IPS-18a (cell line): ENCODE measurements around the gene KL.

Experiments
- H3K27ac ChIP-seq: one replicate; pipeline ENCODE4 v1.5.1; 2013; ENCODE audit warnings: low read length
- H3K27me3 ChIP-seq: one replicate; pipeline ENCODE4 v1.6.1; 2013; ENCODE audit warnings: mild to moderate bottlenecking, low read length; ENCODE audit not compliant: control insufficient read depth, insufficient read depth
- H3K36me3 ChIP-seq: one replicate; pipeline ENCODE4 v1.6.1; 2013; ENCODE audit warnings: low read depth, low read length; ENCODE audit not compliant: control insufficient read depth
- H3K4me1 ChIP-seq: one replicate; pipeline ENCODE4 v1.6.1; 2013; ENCODE audit warnings: low read depth, low read length; ENCODE audit not compliant: control insufficient read depth
- H3K4me3 ChIP-seq: one replicate; pipeline ENCODE4 v1.5.1; 2013; ENCODE audit warnings: low read length
- H3K9ac ChIP-seq: one replicate; pipeline ENCODE4 v1.6.1; 2013; ENCODE audit warnings: mild to moderate bottlenecking, low read length, moderate library complexity
- H3K9me3 ChIP-seq: one replicate; pipeline ENCODE4 v1.6.1; 2013; ENCODE audit warnings: low read depth, low read length; ENCODE audit not compliant: control insufficient read depth

The KL gene

DNA sequence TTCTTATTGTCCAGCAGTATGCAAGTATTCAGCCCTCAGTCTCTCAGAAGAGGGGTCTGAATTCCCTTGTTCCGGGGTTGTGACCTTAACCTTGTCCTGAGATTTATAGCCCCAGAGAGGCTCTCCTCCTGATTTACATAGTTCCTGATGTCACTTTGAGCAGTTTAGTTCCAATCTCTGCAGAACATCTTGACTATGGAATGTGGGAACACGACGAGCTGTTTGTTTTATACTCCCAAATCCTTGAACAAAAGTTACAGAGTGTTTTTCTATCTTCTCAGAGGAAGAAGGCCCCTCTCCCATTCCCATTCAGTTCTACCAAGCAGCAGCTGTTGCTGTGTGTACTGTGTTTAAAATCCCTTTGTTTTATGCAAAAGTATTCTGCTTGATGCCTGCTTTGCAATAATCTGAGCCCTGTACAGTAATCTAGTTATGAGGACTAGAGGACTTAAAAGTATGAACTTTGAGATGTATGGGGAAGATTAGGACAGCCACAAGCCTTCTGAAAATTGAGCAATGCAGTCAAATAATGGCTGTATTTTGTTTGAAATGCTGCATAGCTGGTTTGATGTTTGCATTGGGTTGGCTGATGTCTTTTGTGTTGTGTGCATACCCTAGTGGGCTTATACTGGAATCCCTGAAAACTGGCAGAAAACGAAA is 74.7 kb downstream of the KL start:
- Histone ChIP-seq H3K36me3 (no peaks in the 10 kb centered on the region), H3K9me3 (no peaks in the 10 kb centered on the region), H3K4me1 (peaks cover 7% of the 10 kb centered on the region), H3K9ac (no peak overlapping the region), H3K27ac (no peak overlapping the region), H3K27me3 (no peaks in the 10 kb centered on the region), H3K4me3 (no peak overlapping the region)

DNA sequence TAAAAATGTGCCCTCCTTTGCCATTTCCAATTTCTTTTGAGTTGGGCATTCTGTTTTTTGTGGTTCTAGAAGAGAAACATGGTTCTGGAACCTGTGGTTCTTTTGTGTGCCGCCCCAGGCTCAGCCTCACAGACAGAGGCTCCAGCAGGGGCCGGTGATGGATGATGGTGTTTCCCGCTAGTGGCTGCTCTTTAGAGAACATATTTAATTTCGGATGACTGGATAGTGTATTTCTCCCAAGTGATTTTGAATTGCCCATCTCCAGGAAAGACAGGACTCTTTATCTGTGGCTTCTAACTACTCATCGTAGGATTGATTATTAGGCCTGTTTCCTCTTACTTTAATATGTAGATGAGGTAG is 75.2 kb downstream of the KL start:
- H3K36me3 ChIP-seq: no peaks in the 10 kb centered on the region
- H3K27ac ChIP-seq: no peak overlapping the region
- no peaks in the 10 kb centered on the region for H3K9me3 ChIP-seq
- peaks cover 7% of the 10 kb centered on the region for H3K4me1 ChIP-seq
- H3K9ac ChIP-seq: no peak overlapping the region
- H3K4me3 ChIP-seq: no peak overlapping the region
- no peaks in the 10 kb centered on the region for H3K27me3 ChIP-seq

- Histone ChIP-seq H3K4me1 (peaks cover 7% of the 10 kb centered on the region), H3K27ac (no peak overlapping the region), H3K4me3 (no peak overlapping the region), H3K36me3 (no peaks in the 10 kb centered on the region), H3K27me3 (no peaks in the 10 kb centered on the region), H3K9me3 (no peaks in the 10 kb centered on the region), H3K9ac (no peak overlapping the region)
Measured at GRCh38 chr13:33092073-33092987, 76.1 kb downstream of the KL start.

- H3K36me3 ChIP-seq: no peaks in the 10 kb centered on the region
- H3K4me1 ChIP-seq: peaks cover 10% of the 10 kb centered on the region
- H3K27ac ChIP-seq: no peak overlapping the region
- no peak overlapping the region for H3K9ac ChIP-seq
- H3K4me3 ChIP-seq: no peak overlapping the region
- no peaks in the 10 kb centered on the region for H3K9me3 ChIP-seq
- no peaks in the 10 kb centered on the region for H3K27me3 ChIP-seq
Measured at GRCh38 chr13:33096886-33097605, 80.8 kb downstream of the KL start.

DNA sequence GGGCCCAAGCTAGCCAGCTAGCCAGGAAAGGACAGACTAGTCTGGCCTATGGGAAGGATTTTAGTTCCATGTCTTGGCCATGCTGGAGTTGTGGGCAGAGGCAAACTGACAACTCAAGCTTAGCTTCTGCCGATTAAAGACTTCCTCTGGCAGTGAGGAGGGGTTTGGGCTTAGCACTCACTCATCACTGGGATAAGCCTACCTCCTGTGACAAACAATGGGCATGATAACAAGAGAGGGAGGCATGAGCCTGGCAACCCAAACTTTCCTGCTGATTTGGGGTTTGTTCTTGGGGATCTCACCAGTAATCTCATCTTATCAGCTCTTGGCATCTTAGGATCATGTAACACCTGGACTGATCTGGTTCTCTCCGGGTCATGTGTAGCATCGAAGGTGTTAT is 83.6 kb downstream of the KL start:
- H3K4me1 ChIP-seq: peaks cover 4% of the 10 kb centered on the region
- H3K9me3 ChIP-seq: no peaks in the 10 kb centered on the region
- H3K4me3 ChIP-seq: no peak overlapping the region
- H3K9ac ChIP-seq: no peak overlapping the region
- no peaks in the 10 kb centered on the region for H3K36me3 ChIP-seq
- H3K27ac ChIP-seq: no peak overlapping the region
- H3K27me3 ChIP-seq: no peaks in the 10 kb centered on the region

DNA sequence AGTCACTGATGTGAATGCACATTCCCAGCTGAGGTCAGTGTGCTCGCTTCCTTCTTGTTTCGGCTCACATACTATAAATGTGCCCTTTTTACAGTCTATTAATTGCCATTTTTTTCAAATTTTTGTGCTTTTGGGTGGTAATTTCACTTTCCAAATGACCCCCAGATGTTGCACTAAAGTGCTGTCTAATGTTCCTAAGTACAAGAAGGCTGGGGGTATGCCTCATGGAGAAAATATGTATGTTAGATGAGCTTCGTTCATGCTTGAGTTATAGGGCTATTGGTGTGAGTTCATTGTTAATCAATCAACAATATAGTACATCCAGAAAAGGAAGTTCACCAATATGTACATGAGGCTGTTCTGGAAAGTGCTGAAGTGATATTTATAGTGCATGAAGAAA is 84.7 kb downstream of the KL start:
- Histone ChIP-seq H3K27ac (no peak overlapping the region), H3K9ac (no peak overlapping the region), H3K27me3 (no peaks in the 10 kb centered on the region), H3K4me3 (no peak overlapping the region), H3K9me3 (no peaks in the 10 kb centered on the region), H3K4me1 (peaks cover 4% of the 10 kb centered on the region), H3K36me3 (no peaks in the 10 kb centered on the region)

DNA sequence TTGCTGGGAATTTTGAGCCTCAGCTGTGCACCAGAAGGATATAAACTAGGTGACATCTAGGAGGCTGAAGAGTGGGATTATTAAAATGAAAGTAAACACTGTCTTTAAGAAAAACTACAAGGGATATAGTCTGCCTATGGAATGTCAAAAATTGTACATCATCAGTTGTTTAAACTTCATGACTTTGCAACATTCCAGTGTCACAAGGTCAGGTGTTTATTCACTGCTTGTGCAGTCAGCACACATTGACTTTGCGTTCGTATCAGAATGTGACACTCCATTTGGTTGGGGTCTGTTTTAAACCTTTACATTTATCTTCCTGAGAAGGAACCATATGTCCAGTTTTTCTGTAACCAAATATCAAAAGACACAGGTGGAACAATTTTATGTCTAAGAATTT is 85.6 kb downstream of the KL start:
- Histone ChIP-seq H3K9me3 (no peaks in the 10 kb centered on the region), H3K4me1 (peaks cover 4% of the 10 kb centered on the region), H3K27ac (no peak overlapping the region), H3K27me3 (no peaks in the 10 kb centered on the region), H3K4me3 (no peak overlapping the region), H3K9ac (no peak overlapping the region), H3K36me3 (no peaks in the 10 kb centered on the region)

- Histone ChIP-seq H3K9me3 (no peaks in the 10 kb centered on the region), H3K27ac (no peak overlapping the region), H3K36me3 (no peaks in the 10 kb centered on the region), H3K4me3 (no peak overlapping the region), H3K27me3 (no peaks in the 10 kb centered on the region), H3K4me1 (peaks cover 4% of the 10 kb centered on the region), H3K9ac (no peak overlapping the region)
Measured at GRCh38 chr13:33103457-33103856, 87.2 kb downstream of the KL start.

DNA sequence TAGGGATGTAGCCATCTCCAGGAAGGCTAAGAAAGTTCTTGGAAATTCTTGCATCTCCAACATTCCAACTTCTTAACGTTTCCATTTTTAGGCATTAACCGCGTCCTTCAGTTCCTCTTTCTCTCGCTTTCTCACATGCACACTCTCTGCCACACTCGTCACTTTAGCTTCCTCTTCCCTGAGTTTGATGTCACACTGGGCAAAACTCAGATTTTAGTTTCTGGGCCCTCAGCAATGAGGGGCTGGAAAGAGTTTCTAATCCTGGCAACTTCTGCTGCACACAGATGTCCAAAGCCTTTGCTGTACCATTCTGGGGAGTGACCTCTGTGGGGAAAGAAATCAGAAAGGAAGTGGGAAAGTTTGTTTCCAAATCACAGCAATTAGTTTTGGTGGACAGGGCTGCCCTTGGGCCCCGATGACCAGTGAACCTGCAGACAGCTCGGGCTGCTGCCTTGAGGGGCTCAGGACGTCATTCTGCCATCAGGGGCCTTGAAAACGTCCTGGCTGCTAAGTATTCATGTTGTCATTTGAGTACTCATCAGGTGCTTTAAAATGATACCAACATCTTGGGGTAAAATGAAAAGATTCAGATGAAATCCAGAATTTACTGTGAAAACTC is 89.3 kb downstream of the KL start:
- Histone ChIP-seq H3K27ac (no peak overlapping the region), H3K4me3 (no peak overlapping the region), H3K9ac (no peak overlapping the region), H3K9me3 (no peaks in the 10 kb centered on the region), H3K36me3 (no peaks in the 10 kb centered on the region), H3K27me3 (no peaks in the 10 kb centered on the region), H3K4me1 (no peaks in the 10 kb centered on the region)

GRCh38 chr13:33106656-33107360 is 90.6 kb downstream of the KL start:
- no peaks in the 10 kb centered on the region for H3K36me3 ChIP-seq

GRCh38 chr13:33107361-33107760 is 91.1 kb downstream of the KL start:
- Histone ChIP-seq H3K36me3 (no peaks in the 10 kb centered on the region), H3K4me1 (no peaks in the 10 kb centered on the region), H3K9ac (no peak overlapping the region), H3K9me3 (no peaks in the 10 kb centered on the region), H3K4me3 (no peak overlapping the region), H3K27me3 (no peaks in the 10 kb centered on the region), H3K27ac (no peak overlapping the region)

More at GRCh38 chr13:33106656-33107360, 90.6 kb downstream of the KL start:
- Histone ChIP-seq H3K27me3 (no peaks in the 10 kb centered on the region), H3K4me3 (no peak overlapping the region), H3K9ac (no peak overlapping the region), H3K4me1 (no peaks in the 10 kb centered on the region), H3K27ac (no peak overlapping the region), H3K9me3 (no peaks in the 10 kb centered on the region)
